HCT116 (cell line): ENCODE results near the gene PDIA2.

Source experiments
- EZH2 ChIP-seq: fragments of 200-600 bp; sonication (generic); IDR thresholded peaks from 2 replicates; pipeline ENCODE4 v1.6.1; 2017; ENCODE audit warnings: antibody characterized with exemption, mixed run types
- POLR2A ChIP-seq: IDR thresholded peaks from 2 replicates; pipeline ENCODE4 v1.7.0; 2011; ENCODE audit warnings: borderline replicate concordance; ENCODE audit not compliant: insufficient read depth, insufficient read length; ENCODE audit errors: extremely low read depth
- POLR2AphosphoS5 ChIP-seq: IDR thresholded peaks from 2 replicates; pipeline ENCODE4 v1.6.1; 2011; ENCODE audit warnings: mild to moderate bottlenecking, low read depth, low read length, moderate library complexity
- YY1 ChIP-seq: IDR thresholded peaks from 2 replicates; pipeline ENCODE4 v1.6.1; 2011; ENCODE audit warnings: low read length, low read depth, moderate library complexity, mild to moderate bottlenecking; ENCODE audit not compliant: insufficient replicate concordance; ENCODE audit errors: extremely low read depth
- ZFX ChIP-seq: fragments of 450-650 bp; IDR thresholded peaks from 2 replicates; pipeline ENCODE4 v1.6.1; 2017
- TF ChIP-seq, protein P1 (sequence below), 3 experiments: fragments of 200-600 bp in 1 of 3; sonication (generic) in 1 of 3; IDR thresholded peaks in 2 of 3; conservative IDR thresholded peaks in 1 of 3; 2 replicates each; pipeline ENCODE4 v1.5.1; 2012 to 2017; ENCODE audit warnings: low read depth in 2 of 3, low read length in 2 of 3, antibody characterized with exemption in 1 of 3, borderline replicate concordance in 1 of 3, control low read depth in 1 of 3, mild to moderate bottlenecking in 1 of 3, mixed read lengths in 1 of 3, mixed run types in 1 of 3, moderate library complexity in 1 of 3; ENCODE audit not compliant: insufficient read depth in 1 of 3
- TF ChIP-seq, protein P2 (sequence below): IDR thresholded peaks from 2 replicates; pipeline ENCODE4 v1.6.1; 2012
- TF ChIP-seq, protein P3 (sequence below): IDR thresholded peaks from 2 replicates; pipeline ENCODE4 v1.6.1; 2012

DNA sequence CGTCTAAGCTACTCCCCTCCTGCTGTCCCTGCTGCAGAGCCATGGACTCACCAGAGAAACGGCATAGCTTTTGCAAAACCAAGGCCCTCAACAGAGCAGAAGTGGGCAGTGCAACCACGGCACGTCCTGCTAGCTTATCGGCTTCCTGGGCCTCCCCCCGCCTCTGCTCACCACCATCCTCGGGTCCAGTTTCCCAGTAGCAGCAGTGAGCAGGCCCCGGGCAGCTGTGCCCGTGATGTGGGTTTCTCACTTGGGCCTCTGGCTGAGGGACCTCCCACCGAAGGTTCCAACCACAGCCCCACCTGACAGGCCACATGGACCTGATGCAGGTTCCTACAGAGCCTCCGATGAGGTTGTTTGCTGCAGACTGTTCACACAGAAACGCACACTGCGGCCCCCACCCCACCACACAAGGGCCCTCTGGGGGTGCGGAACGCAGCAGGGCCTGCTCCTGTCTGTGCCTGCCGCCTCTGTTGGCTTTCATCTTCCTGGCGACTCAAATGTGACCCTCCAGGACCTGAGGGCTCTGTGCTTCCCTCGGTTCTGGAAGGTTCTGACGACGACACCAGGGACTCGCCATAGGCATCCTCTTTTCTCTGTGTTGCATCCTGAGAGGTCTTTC is 24.8 kb downstream of the PDIA2 start:
- TF ChIP-seq, protein P1, sequence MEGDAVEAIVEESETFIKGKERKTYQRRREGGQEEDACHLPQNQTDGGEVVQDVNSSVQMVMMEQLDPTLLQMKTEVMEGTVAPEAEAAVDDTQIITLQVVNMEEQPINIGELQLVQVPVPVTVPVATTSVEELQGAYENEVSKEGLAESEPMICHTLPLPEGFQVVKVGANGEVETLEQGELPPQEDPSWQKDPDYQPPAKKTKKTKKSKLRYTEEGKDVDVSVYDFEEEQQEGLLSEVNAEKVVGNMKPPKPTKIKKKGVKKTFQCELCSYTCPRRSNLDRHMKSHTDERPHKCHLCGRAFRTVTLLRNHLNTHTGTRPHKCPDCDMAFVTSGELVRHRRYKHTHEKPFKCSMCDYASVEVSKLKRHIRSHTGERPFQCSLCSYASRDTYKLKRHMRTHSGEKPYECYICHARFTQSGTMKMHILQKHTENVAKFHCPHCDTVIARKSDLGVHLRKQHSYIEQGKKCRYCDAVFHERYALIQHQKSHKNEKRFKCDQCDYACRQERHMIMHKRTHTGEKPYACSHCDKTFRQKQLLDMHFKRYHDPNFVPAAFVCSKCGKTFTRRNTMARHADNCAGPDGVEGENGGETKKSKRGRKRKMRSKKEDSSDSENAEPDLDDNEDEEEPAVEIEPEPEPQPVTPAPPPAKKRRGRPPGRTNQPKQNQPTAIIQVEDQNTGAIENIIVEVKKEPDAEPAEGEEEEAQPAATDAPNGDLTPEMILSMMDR (IDR thresholded peaks at IDR 0.05 in 2 of 3, conservative IDR thresholded peaks at IDR 0.05 in 1 of 3; ENCODE audit: borderline replicate concordance in 1 of 3, insufficient read depth in 1 of 3, low read depth in 2 of 3, low read length in 2 of 3) = no peak
- TF ChIP-seq POLR2A (no peak), EZH2 (no peak), ZFX (no peak), YY1 (no peak), POLR2AphosphoS5 (no peak)
- TF ChIP-seq, protein P2, sequence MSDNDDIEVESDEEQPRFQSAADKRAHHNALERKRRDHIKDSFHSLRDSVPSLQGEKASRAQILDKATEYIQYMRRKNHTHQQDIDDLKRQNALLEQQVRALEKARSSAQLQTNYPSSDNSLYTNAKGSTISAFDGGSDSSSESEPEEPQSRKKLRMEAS = no peak
- TF ChIP-seq, protein P3, sequence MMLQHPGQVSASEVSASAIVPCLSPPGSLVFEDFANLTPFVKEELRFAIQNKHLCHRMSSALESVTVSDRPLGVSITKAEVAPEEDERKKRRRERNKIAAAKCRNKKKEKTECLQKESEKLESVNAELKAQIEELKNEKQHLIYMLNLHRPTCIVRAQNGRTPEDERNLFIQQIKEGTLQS = no peak
